ENCODE data around the gene BRINP2.

Gene BRINP2

GRCh38 chr1:177227978-177228692 lies 57.4 kb downstream of the BRINP2 start:
- TF ChIP-seq EGR1 (IDR thresholded peaks at IDR 0.05), result no peak
- no peak for TF ChIP-seq CEBPB (IDR thresholded peaks at IDR 0.05)

DNA sequence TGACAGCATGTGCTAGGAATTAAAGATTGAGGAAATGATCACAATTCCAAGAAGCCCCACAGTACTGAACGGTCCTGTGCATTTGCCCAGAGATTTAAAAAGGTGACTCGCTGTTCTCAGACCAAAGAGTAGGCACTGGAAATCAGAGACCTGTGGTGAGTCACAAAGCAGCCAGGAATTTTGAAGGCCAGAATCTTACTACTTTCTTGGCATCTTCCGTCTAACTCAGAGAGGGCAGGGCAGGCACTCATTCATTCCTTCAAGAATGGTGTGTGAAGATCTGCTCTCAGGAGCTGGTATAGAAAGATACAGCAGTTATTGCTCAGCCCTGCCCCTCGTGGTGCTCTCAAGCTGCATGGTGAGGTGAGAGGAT lies 57.9 kb downstream of the BRINP2 start:
- TF ChIP-seq TEAD4 (IDR thresholded peaks at IDR 0.05) (no peak), EGR1 (IDR thresholded peaks at IDR 0.05) (no peak)

DNA sequence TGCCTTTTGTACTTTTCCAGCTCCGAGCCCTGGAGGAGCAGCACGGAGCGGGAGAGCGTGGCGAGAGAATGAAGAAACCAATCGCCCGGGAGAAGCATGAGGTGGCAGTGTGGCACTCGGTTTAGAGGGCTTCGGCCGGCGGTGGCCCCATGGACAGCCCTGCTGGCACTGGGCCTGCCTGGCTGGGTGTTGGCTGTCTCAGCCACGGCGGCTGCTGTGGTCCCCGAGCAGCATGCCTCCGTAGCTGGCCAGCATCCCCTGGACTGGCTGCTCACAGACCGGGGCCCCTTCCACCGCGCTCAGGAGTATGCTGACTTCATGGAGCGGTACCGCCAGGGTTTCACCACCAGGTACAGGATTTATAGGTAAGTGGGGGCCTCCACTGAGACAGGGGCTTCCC lies 59.0 kb downstream of the BRINP2 start:
- no peak for TF ChIP-seq RAD21 (IDR thresholded peaks at IDR 0.05; ENCODE audit: low read depth)
- TF ChIP-seq CEBPB (IDR thresholded peaks at IDR 0.05), result no peak
- TF ChIP-seq TAF1 (IDR thresholded peaks at IDR 0.05; ENCODE audit: low read depth), result no peak
- no peak for TF ChIP-seq TCF12 (IDR thresholded peaks at IDR 0.05; ENCODE audit: low read depth)
- TF ChIP-seq, protein P1, sequence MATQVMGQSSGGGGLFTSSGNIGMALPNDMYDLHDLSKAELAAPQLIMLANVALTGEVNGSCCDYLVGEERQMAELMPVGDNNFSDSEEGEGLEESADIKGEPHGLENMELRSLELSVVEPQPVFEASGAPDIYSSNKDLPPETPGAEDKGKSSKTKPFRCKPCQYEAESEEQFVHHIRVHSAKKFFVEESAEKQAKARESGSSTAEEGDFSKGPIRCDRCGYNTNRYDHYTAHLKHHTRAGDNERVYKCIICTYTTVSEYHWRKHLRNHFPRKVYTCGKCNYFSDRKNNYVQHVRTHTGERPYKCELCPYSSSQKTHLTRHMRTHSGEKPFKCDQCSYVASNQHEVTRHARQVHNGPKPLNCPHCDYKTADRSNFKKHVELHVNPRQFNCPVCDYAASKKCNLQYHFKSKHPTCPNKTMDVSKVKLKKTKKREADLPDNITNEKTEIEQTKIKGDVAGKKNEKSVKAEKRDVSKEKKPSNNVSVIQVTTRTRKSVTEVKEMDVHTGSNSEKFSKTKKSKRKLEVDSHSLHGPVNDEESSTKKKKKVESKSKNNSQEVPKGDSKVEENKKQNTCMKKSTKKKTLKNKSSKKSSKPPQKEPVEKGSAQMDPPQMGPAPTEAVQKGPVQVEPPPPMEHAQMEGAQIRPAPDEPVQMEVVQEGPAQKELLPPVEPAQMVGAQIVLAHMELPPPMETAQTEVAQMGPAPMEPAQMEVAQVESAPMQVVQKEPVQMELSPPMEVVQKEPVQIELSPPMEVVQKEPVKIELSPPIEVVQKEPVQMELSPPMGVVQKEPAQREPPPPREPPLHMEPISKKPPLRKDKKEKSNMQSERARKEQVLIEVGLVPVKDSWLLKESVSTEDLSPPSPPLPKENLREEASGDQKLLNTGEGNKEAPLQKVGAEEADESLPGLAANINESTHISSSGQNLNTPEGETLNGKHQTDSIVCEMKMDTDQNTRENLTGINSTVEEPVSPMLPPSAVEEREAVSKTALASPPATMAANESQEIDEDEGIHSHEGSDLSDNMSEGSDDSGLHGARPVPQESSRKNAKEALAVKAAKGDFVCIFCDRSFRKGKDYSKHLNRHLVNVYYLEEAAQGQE (IDR thresholded peaks at IDR 0.05; ENCODE audit: low read depth), result no peak
- TF ChIP-seq, protein P2, sequence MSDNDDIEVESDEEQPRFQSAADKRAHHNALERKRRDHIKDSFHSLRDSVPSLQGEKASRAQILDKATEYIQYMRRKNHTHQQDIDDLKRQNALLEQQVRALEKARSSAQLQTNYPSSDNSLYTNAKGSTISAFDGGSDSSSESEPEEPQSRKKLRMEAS (IDR thresholded peaks at IDR 0.05), result no peak

GRCh38 chr1:177230228-177231016 lies 59.7 kb downstream of the BRINP2 start:
- TF ChIP-seq USF1 (IDR thresholded peaks at IDR 0.05) (no peak), EP300 (IDR thresholded peaks at IDR 0.05; ENCODE audit: borderline replicate concordance) (no peak), CEBPB (IDR thresholded peaks at IDR 0.05) (no peak), EGR1 (IDR thresholded peaks at IDR 0.05) (no peak), TAF1 (IDR thresholded peaks at IDR 0.05; ENCODE audit: low read depth) (no peak), ZBTB7A (IDR thresholded peaks at IDR 0.05; ENCODE audit: low read depth) (no peak), TEAD4 (IDR thresholded peaks at IDR 0.05) (no peak), YY1 (IDR thresholded peaks at IDR 0.05; ENCODE audit: low read depth) (no peak), TCF12 (IDR thresholded peaks at IDR 0.05; ENCODE audit: low read depth) (no peak), FOXM1 (IDR thresholded peaks at IDR 0.05; ENCODE audit: borderline replicate concordance, low read depth) (no peak), RAD21 (IDR thresholded peaks at IDR 0.05; ENCODE audit: low read depth) (no peak)
- TF ChIP-seq, protein P2 (IDR thresholded peaks at IDR 0.05), result no peak

GRCh38 chr1:177235350-177235749 lies 64.6 kb downstream of the BRINP2 start:
- no peak for TF ChIP-seq FOXM1 (IDR thresholded peaks at IDR 0.05; ENCODE audit: borderline replicate concordance, low read depth)
- no peak for TF ChIP-seq CREB1 (IDR thresholded peaks at IDR 0.05; ENCODE audit: low read depth)
- TF ChIP-seq, protein P2 (IDR thresholded peaks at IDR 0.05), result no peak
- TF ChIP-seq, protein P1 (IDR thresholded peaks at IDR 0.05; ENCODE audit: low read depth), result no peak
- TF ChIP-seq EGR1 (IDR thresholded peaks at IDR 0.05), result no peak
- no peak for TF ChIP-seq TCF12 (IDR thresholded peaks at IDR 0.05; ENCODE audit: low read depth)
- no peak for TF ChIP-seq USF1 (IDR thresholded peaks at IDR 0.05)
- TF ChIP-seq NFIC (IDR thresholded peaks at IDR 0.05), result no peak
- TF ChIP-seq TEAD4 (IDR thresholded peaks at IDR 0.05), result no peak
- TF ChIP-seq RAD21 (IDR thresholded peaks at IDR 0.05; ENCODE audit: low read depth), result no peak
- no peak for TF ChIP-seq YY1 (IDR thresholded peaks at IDR 0.05; ENCODE audit: low read depth)
- TF ChIP-seq TAF1 (IDR thresholded peaks at IDR 0.05; ENCODE audit: low read depth), result no peak
- no peak for TF ChIP-seq EP300 (IDR thresholded peaks at IDR 0.05; ENCODE audit: borderline replicate concordance)
- TF ChIP-seq ZBTB7A (IDR thresholded peaks at IDR 0.05; ENCODE audit: low read depth), result no peak
- TF ChIP-seq CEBPB (IDR thresholded peaks at IDR 0.05), result no peak

- no peak for TF ChIP-seq FOXM1 (IDR thresholded peaks at IDR 0.05; ENCODE audit: borderline replicate concordance, low read depth)
- TF ChIP-seq RAD21 (IDR thresholded peaks at IDR 0.05; ENCODE audit: low read depth), result no peak
- TF ChIP-seq, protein P1 (IDR thresholded peaks at IDR 0.05; ENCODE audit: low read depth), result no peak
- TF ChIP-seq CREB1 (IDR thresholded peaks at IDR 0.05; ENCODE audit: low read depth), result no peak
- no peak for TF ChIP-seq NFIC (IDR thresholded peaks at IDR 0.05)
- TF ChIP-seq EGR1 (IDR thresholded peaks at IDR 0.05), result no peak
- TF ChIP-seq YY1 (IDR thresholded peaks at IDR 0.05; ENCODE audit: low read depth), result no peak
- TF ChIP-seq USF1 (IDR thresholded peaks at IDR 0.05), result no peak
- no peak for TF ChIP-seq TCF12 (IDR thresholded peaks at IDR 0.05; ENCODE audit: low read depth)
- TF ChIP-seq EP300 (IDR thresholded peaks at IDR 0.05; ENCODE audit: borderline replicate concordance), result no peak
- no peak for TF ChIP-seq CEBPB (IDR thresholded peaks at IDR 0.05)
These were observed 66.2 kb downstream of the BRINP2 start for GRCh38 chr1:177236962-177237361.
